Ishikawa (cell line): Measurements from ENCODE around the gene IPCEF1.

Experiments used
- CREB1 ChIP-seq: IDR thresholded peaks from 2 replicates; pipeline ENCODE4 v1.6.1; 2012; ENCODE audit warnings: low read depth
- EGR1 ChIP-seq: IDR thresholded peaks from 2 replicates; pipeline ENCODE4 v1.6.1; 2012
- EP300 ChIP-seq: IDR thresholded peaks from 2 replicates; pipeline ENCODE4 v1.6.1; 2012; ENCODE audit warnings: borderline replicate concordance
- MAX ChIP-seq: IDR thresholded peaks from 2 replicates; pipeline ENCODE4 v1.6.1; 2012
- RAD21 ChIP-seq: IDR thresholded peaks from 2 replicates; pipeline ENCODE4 v1.6.1; 2012; ENCODE audit warnings: low read depth
- YY1 ChIP-seq: IDR thresholded peaks from 2 replicates; pipeline ENCODE4 v1.6.1; 2012; ENCODE audit warnings: low read depth

DNA sequence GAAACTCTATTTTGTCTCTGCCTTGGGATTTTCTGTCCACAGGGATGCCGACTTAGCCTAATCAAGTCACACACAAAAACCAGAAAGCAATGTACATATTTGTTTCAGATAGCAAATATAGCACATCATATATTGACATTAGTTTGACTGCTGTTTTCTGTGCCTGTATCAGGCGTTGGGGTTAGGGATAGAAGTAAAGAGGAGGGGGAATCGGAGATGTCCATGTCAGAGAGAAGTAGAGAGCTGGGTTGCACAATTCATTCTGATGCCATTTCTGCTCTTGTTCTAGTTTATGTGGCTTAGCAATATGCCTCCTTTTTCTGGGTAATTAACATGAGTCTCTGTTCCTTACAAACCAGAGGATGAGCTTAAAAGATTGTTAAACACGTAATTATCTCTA lies 14.7 kb upstream of the IPCEF1 start:
- TF ChIP-seq CREB1 (no peak), EP300 (no peak), RAD21 (no peak), MAX (no peak), EGR1 (no peak), YY1 (no peak)
